Coronary artery (tissue), 2 donors: ENCODE data around the gene SNRNP35.

Experiments
- DNase-seq: peaks from one replicate; pipeline ENCODE4 v3.0.0-alpha.2; 2017; ENCODE audit warnings: low spot score
- H3K27ac ChIP-seq, 2 donors: fragments of 200-600 bp; sonication (generic); one replicate each; pipeline ENCODE4 v1.5.1; 2016 to 2019
- H3K4me3 ChIP-seq: fragments of 200-600 bp; sonication (generic); 2 replicates; pipeline ENCODE4 v1.5.1; 2016; ENCODE audit warnings: mild to moderate bottlenecking, moderate library complexity
- CTCF ChIP-seq: fragments of 200-600 bp; sonication (generic); IDR thresholded peaks from one replicate; pipeline ENCODE4 v1.5.1; 2019; ENCODE audit warnings: antibody characterized with exemption

Gene SNRNP35

GRCh38 chr12:123433615-123434014 is 24.3 kb upstream of the SNRNP35 start:
- peak overlapping the region; percentile 97 for H3K4me3 ChIP-seq
- no peak for TF ChIP-seq CTCF
- peak overlapping the region; percentile 29 to 70 for H3K27ac ChIP-seq
- no peak for DNase-seq

- peak overlapping the region; percentile 84 to 97 for H3K27ac ChIP-seq
- no peak for TF ChIP-seq CTCF
- DNase-seq, result no peak
- peak overlapping the region; percentile 97 for H3K4me3 ChIP-seq
Measured at GRCh38 chr12:123435636-123436016, 22.3 kb upstream of the SNRNP35 start.

- peak; percentile 96 for DNase-seq
- TF ChIP-seq CTCF, result no peak
- peak within 1 kb of the TSS; percentile 84 to 97 for H3K27ac ChIP-seq
- H3K4me3 ChIP-seq, result peak within 1 kb of the TSS; percentile 97
Measured at GRCh38 chr12:123436017-123436964, 21.6 kb upstream of the SNRNP35 start, which contains the start of gene RILPL2. RILPL2 (minus strand) TSS chr12:123436684; CDS start chr12:123436420, 264 bp downstream.

GRCh38 chr12:123441523-123442164 is 16.3 kb upstream of the SNRNP35 start:
- no peak for DNase-seq
- no peak for TF ChIP-seq CTCF
- Histone ChIP-seq H3K27ac (no peak overlapping the region), H3K4me3 (no peak overlapping the region)

- Histone ChIP-seq H3K27ac (peak overlapping the region in 1 of 2 donors; percentile 16), H3K4me3 (no peak overlapping the region)
- no peak for DNase-seq
- no peak for TF ChIP-seq CTCF
Measured at GRCh38 chr12:123442774-123443173, 15.2 kb upstream of the SNRNP35 start.

GRCh38 chr12:123444092-123445026 is 13.6 kb upstream of the SNRNP35 start:
- Histone ChIP-seq H3K27ac (peak overlapping the region; percentile 64 to 93), H3K4me3 (no peak overlapping the region)
- no peak for TF ChIP-seq CTCF
- no peak for DNase-seq
